Activated T-helper 1 cell treated with anti-CD3 and anti-CD28 coated beads, Interleukin-2, amount 50 U/mL, for 16 hours (primary cell): ENCODE results near the gene NRP2.

ENCODE experiments used
- DNase-seq, 2 donors: peaks; one replicate each; pipeline ENCODE4 v3.0.0-alpha.2; 2020; ENCODE audit warnings: low read depth in 1 of 2, low spot score in 1 of 2

The NRP2 gene

DNA sequence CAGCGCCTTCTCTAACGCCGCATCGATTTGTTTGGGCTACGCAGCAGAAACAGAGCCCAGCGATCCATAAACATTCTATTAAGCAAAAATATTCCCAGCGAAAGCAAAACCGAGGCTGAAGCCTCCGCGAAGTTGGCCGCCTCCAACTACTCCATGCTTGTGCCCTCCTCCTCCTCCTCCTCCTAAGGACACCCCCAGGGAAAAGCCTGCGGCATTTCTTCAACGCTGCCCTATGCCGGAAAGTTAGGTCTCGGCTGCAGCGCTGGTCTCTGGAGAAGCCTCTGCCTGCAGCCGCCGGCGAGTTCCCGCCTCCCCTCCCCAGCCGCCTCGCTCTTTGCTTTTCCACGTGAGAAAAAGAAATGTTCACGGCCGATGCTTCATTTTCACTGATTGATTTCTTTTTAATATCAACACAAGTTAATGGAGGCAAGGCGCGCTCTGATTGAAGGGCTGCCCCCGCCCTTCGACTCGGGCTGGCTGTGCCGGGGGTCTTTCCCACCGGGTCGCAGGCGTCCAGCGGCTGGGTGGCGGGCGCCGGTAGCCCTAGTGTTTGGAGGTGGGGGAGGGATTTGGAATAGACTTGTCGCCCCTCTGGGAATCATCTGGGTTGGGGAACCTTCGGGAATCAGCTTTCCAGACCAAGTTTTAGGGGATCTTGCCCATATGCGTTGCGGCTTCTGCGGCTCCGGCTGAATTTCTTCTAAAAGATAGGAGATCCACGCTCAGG is 3.9 kb downstream of the NRP2 start:
- no peak for DNase-seq

DNA sequence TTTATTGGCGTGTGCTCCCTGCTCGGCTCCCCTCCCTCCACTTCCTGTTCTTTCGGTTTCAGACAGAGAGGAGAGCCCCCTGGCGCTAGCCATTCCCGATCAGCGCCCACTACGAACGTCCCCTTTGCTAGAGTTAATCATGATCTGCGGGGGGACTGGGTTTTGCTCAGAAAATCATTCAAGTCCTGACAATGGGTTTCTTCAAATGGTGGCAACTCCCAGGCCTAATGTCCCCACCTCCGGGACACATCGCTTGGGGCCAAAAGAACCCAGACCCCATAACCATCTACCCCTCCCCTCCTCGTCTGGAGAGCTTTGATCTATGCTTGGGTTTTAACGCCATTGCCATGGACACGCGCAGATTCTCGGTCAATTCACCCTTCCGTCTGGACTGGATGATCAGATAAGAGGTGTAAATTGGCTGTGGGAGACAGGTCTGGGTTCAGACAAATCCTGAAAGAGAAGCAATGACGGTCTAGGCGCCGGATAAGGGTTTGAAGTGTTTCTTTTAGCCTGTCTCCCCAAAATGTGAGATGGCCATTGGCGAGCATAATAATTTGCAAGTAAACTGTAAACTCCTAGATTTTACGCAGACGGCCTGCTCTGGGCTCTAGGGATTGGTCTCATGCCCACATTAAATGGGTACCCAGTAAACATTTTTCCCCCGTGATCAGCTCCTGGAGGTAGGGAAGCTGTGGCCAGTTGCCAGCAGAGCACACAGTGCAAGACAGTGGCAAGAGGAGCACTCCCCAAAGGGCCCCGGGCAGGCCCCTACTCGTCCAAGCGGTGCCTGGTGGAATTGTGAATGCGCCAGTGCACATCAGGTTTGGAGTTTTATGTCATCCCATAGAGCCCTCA is 4.7 kb downstream of the NRP2 start:
- DNase-seq: no peak

DNA sequence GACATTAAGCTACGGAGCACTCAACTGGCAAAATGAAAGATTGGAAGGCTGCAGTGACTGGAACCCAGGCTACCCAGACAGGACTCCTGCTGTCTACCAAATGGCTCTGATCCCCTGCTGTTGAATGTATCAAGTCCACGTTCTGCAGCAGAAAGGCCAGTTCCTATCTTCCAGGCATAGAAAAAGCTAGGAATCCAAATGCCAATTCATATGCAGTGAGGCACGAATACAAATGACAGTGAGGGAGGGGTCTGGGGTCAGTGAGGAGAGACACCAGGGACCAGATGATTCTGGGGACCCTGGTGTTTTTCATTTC is 5.3 kb downstream of the NRP2 start:
- no peak for DNase-seq

DNA sequence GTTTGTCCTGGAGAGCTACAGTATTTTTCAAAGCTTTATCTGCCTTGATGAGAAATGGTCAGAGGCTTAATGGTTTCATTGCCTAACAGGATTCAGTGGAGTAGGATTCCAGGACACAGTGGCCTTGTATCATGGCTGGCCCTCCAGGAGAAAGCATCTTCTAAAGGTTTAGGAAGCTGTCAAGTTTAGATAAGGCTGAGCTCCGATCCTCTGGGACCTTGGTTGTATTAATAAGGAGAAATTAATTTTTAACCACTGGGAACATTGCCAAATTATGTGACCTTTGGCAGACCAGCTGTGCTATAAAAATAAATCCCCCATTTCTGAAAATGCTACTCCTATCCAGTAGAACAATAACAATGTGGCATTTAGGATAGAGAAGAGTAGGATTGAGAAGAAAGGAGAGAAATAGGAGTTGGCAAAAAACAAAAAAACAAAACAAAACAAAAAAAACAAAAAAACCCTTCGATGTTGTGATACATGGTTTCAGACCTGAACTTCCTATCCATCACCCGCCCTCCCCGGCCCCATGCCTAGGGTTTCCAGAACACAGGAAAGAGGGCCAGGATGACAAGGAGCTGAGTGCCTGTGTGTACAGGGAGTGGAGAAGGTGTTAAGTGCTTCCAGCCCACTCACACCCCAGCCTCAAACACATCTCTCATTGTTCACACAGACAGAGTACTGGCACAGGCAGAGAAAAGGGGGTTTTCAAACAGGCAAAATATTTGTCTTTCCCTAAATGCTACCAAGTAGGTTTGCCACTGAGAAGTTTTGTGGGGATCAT is 6.3 kb downstream of the NRP2 start:
- DNase-seq: no peak

DNA sequence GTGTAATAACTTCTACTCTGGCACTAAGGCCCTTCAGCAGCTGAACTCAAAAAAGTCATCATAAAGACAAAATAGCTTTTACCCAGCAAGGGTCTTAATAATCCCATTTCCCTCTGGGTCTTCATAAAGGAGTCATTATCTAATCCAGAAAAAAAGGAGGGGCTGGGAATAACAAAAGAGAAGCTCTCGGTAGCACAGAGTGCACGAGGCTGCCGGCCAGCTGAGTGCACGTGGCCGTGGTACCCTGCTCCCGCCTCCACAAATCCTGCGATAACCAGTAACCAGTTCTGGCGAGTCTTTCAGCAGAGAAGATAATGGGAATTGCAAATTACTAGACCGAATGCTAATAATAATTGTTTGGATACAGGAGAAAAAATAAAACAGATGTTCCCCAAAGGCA is 7.5 kb downstream of the NRP2 start:
- no peak for DNase-seq

DNA sequence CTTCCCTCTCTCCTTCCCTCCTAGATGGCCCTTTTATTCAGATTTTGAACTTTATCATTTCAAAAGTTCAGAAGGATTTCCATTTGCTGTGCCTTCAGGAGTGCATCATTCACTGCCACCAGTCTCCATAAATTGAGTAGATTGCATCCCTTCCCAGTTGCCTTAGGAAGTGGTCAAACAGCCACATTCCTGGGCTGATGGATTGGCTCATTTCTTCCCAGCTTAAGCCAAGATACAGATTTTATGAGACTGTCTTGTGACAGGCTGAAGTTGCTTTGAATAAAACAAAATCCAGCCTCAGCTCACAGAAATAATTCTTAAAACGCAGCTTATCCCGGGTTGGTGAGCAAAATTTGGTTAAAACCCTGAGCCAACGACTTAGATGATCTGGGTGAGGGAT is 9.8 kb downstream of the NRP2 start:
- DNase-seq: no peak

DNA sequence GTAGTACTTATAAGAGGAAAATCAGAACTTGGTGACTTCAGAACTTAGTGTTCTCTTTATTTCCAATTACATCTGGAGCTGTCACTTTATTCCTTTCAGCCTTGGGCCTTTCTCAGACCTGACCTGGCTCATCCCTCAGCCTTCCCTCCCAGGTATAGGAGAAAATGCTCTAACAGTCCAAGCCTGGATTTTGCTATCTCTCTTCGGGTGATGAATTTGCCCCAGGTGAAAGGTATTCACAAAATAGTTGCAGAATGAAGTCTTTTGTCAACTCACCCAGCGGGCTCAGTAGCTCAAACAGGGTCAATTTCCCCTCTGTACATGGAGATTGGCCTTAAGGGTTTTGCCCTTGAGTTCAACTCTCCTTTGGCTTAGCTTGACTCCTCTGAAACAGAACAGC is 12.0 kb downstream of the NRP2 start:
- no peak for DNase-seq

DNA sequence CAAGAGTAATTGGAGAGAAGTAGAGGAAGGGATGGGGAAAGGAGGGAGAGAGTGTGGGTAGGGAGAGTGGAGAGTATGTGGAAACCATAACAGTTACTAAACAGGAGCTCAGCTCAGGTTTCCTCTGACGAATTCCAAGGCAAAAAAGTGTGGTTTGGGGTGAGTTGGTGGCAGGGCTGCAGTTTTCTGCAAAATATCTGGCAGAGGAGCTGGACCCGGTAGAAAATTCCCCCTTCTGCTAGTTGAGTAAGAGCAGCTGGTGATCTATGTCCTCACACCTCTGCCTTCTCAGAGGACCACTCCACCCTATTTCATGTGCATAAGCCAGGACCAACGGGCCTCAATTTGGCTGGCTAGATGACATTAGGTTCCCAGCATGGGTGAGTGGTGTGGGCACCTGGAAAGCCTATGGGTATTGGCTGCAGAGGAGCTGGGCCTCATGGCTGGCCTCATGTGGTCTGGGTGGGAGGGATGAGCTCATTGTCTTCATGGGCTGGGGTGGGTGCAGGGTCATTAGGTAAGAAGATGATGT is 13.2 kb downstream of the NRP2 start:
- no peak for DNase-seq

DNA sequence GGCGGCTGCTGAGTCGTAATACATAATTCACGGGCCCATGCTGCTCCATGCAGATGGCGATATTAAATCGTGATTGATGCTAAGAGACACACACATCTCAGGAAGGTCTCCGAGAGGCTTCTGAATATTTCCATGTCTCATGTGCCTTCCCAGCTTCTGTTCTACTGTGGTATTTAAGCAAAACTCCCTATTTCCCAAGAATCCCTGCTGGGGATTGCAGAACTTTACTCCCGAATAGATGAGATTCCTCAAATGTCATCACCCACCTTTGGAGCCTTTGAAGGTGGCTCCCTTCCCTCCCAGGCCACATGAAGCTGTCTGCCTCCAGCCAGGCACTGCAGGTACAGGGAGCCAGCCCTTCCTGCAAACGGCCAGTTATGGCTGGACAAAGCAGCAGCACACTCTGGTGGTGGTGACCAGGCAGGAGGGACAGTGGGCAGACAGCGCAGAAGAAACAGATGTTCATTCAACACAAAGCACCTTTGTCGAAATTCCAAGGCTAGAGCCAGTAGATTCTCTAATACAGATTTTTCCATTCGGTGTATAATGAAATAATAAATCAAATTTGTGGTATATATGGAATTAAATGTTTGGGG is 14.1 kb downstream of the NRP2 start:
- no peak for DNase-seq

DNA sequence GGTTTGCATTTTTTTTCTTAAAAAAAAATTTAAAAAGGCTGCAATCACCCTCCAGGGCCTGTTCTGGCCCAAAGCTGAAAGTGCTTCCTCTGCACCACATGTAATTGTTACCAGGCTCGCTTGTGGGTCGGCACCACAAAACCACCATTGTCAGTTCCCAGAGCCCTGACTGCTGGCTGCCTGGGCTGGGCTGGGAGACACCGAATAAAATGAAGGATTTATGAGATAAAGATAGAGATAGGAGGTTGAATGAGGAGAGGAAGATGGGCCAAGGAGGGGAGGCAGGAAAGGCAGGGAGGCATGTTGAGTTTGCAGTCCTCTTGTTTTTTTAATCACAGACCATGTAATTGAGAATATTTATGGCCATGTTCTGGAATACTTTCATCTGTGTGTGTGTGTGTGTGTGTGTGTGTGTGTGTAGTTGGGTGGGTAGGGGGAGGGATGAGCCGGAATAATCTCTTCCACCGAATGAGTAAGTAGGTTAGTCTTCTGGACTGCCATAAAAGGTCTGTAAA is 14.7 kb downstream of the NRP2 start:
- no peak for DNase-seq

DNA sequence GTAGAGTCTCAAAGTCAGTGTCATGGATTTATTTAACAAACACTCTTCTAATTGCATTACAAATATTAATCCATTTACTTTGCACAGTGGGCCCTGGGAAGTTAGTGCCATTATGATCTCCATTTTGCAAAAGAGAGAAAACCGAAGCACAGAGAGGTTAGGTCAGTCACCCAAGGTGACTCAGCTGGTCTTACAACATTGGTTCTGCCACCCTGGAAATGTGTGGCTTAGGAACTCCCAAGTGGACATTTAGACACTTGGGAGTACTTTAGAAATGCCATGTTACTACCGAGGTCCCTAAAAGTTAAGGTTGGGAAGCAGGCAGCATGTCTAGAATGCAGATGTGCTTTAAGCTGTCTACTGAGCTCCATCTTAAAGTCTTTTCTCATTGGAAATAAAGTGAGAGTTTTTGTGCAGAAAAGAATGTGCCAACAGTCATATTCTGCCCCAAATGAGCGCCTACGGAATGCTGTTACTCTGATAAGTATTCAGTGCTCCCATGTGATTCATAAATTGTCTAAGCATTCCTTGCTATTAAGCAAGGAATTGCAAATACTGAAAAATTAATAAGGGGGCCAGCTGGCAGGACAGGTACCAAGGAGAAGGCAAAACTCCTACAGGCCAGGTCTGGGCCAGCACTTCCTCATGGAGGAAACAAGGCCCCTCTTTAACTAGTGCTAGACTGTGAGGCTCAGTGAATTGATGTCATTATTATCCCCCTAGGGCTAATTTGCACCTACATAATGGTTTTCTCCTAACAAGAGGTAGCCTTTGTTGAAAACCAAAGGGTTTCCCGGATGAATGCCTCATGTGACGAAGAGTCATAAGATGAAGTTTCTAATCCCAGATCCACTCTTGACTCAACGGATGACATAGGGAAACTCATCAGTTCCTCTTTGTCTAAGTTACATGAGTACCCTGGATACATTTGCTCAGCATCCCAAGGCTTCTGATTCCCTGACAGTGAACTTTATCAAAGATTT is 16.3 kb downstream of the NRP2 start:
- no peak for DNase-seq

DNA sequence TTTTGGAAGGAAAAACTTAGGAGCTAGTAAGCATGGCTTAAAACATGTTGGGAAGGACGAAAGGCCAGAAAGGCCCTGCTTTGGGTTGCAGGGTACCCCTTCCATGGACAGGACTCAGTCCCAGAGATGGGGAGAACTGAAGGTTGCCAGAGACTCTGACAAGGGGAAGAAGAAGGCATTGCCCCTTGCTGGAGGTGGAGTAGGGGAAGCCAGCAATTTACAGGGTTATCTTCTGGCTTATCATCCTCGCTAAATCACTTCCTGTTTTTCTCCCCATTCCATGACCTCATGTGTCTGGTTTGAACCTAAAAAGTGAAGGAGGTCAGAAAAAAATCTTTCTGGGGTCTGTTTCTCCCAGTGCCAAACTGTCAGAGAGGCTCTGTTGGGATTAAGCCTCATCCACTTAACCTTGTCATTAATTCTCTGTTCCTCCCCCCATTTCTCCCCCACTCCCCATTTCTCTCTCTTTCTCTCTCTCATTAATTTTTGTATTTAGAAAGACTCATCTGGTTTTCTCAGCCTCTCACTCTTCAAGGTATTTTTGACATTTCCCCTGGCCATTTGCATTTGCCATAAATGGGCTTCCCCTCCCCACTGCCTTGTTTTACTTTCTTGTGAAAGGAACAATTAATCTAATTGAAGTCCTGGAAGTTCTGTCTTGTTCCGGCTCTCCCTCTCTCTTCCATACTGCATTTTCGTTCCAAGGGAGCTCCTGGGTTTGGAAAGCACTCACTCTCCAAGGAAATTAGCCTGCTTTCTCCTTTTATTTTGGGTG is 17.4 kb downstream of the NRP2 start:
- no peak for DNase-seq

DNA sequence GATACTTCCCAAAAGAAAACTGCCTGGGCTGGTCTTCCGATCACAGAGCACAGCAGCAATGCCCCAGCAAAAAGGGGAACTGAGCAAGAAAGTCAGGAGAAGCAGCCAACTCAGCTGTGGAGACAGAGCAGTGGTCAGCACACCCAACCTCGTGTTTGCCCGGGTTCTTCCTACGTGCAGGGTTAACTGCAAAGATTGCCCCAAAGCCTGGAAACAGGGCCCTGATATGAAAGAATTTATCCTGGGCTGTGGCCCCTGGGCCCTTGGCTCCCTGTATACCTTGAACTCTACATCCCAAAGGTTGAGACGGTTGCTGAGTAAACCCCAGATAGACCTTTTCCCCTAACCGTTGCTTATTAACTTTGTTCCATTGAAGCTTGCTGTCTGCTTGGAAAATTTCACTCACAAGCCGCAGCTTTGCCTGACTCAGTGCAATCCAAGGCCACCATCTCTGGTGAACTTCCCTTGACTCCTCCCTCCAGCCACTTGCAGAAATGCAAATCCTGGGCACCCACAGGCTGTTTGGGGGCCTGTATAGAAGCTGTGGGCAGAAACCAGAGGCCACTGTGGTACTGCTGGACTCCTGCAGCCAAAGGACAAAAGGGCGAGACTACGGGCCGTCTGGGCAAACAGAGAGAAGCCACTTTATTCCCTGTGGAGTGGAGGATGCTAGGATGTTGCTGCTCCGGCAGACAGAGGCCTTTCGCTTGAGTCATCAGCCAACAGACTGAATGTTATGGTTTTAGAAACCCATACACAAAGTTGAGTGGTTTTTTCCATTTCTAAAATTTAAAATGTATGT is 18.2 kb downstream of the NRP2 start:
- no peak for DNase-seq

DNA sequence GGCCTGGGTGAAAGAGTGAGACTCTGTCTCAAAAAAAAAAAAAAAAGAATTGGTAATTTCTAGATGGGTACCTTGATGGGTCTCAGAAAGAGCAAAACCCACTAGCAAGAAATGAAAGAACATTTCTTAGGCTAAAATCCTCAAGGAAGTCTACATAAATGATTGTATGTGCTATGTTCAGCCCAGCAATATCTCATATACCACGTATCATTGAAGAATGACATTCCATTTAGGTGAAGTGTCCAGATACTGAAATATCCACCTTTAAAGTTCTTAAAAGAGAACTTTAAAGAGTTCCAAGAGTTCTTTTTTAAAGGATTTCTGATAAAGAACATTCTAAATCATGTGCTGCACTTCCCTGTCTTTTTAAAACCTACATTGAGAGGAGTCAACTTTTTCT is 19.2 kb downstream of the NRP2 start:
- DNase-seq: no peak

DNA sequence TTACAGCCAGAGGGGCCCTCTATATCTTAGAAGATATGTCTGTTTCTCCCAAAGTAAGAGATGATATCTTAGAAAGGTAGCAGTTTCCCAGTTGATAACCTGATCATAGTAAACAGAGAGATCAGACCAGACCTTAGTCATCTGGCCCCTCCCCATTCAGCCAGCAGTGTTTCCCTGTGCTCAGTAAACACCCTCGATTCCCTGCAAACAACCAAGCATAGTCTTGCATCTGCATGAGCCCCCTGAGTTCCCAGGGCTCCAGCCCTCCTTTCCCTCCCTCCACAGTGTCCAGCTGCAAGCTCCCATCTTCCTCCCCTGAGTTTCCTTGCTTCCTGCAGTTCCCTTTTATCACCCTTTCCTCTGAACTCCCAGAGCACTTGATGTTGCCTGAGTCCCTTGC is 20.3 kb downstream of the NRP2 start:
- DNase-seq: no peak

DNA sequence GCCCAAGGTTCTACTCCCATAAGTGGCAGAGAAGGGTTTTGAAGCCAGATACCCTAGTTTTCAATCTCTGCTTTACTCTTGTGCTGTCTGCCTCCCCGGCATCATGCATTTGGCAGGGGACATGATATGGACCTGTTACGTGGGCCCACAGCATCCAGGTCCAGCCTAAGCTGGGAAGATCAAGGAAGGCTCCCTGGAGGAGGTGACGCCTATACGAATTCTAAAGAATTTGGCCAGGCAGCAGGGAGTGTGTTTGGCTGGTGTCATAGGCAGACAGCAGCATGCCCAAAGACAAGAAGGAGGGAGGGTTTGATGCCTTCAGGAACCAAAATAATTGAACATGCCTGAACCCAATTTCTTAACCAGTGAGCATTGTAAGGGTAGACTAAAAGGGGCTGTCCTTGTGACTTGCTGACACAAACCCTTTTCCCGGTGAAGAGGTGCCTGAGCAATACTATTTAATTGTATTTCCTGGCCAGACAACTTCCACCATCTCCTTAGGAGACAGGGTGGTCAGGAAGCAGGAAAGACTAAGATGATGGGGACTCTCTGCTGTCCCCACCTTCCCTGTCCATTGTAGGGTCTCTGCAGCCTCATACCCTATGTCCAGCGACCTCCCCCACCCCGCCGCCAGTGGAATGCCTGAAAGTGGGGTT is 21.3 kb downstream of the NRP2 start:
- DNase-seq: no peak

DNA sequence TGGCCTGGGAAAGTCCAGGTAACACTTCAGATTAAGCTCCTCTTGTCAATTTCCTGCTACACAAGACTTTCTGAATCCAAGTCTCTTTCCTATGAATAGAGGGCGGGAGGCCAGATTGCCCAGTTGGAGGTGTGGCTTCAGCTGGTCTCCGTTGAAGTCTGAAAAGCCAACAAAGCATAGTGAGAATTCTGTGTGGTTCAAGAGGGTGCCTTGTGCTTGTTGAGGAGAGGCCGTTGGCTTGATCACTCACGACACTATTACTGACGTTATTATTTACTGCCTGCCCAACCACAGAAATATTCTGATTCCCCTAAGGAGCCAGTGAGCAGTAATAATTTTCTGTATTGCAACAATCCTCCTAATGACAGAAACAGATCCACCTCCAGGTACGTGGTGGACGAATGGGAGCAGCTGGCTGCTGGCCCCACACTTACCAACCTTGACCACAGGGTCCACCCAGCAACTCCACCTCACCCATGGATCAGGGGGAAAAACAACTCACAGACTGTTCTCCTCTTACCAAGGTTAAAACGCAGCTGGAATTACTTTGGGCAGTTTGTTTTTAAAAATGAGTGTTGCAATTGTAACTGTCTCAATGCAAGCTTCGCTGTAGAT is 21.9 kb downstream of the NRP2 start:
- no peak for DNase-seq
